SK-N-SH (cell line): ENCODE data around the gene BLOC1S6. TPM values are rescaled to one million over a fixed set of nuclear protein-coding genes. Genes with fewer than 3 reads are reported as not detected.

Experiments used
- REST ChIP-seq: IDR thresholded peaks from 2 replicates; pipeline ENCODE4 v1.6.1; 2012; ENCODE audit warnings: mild to moderate bottlenecking, low read depth, low read length, moderate library complexity
- SIN3A ChIP-seq: IDR thresholded peaks from 2 replicates; pipeline ENCODE4 v1.6.1; 2012; ENCODE audit warnings: low read depth, mild to moderate bottlenecking, low read length, moderate library complexity, borderline replicate concordance
- ZBTB33 ChIP-seq: IDR thresholded peaks from 2 replicates; pipeline ENCODE4 v1.4.0; 2012; ENCODE audit warnings: low read depth, borderline replicate concordance
- polyA plus RNA-seq, 3 experiments: library from polyadenylated mRNA; depleted of rRNA; stranded (reverse); fragments of >200 nt; gene quantifications; 2 replicates each; pipeline ENCODE4 v1.2.3, GENCODE V29; 2012
- small RNA-seq, 7 experiments: library from RNA; depleted of rRNA; stranded (forward); fragments of <200 nt; gene quantifications; one replicate each; pipeline ENCODE3, GENCODE V24; 2012

The BLOC1S6 gene
- polyA plus RNA-seq, 1 of the 3 experiments (the other 2 are of a cell fraction), result 11.3 TPM

GRCh38 chr15:45657764-45658545, 70.8 kb downstream of the BLOC1S6 start (continued):
- no peak for TF ChIP-seq ZBTB33
- no peak for TF ChIP-seq REST
- no peak for TF ChIP-seq SIN3A

Small RNA genes lying within 50 kb of the gene (small RNA-seq; reads per million reads assigned to genes)
- gene DPPA5P2 (0 reads per million in 7 experiments), gene RF00019 (0 reads per million in 7 experiments)

Other genes with a start within 250 kb of the BLOC1S6 start
- gene GATM, start 208.8 kb upstream of the BLOC1S6 start, polyA plus RNA-seq (2012; rRNA removed), result 0.54 and 0.58 TPM in 2 replicates
- 1.9 and 2.8 TPM in 2 replicates for gene SLC30A4, start 64.6 kb upstream of the BLOC1S6 start, polyA plus RNA-seq (2012; rRNA removed)
- 7.8 and 9.1 TPM in 2 replicates for gene SQOR, start 47.6 kb downstream of the BLOC1S6 start, polyA plus RNA-seq (2012; rRNA removed)